ENCODE data around the gene EPB41L2.

The EPB41L2 gene

DNA sequence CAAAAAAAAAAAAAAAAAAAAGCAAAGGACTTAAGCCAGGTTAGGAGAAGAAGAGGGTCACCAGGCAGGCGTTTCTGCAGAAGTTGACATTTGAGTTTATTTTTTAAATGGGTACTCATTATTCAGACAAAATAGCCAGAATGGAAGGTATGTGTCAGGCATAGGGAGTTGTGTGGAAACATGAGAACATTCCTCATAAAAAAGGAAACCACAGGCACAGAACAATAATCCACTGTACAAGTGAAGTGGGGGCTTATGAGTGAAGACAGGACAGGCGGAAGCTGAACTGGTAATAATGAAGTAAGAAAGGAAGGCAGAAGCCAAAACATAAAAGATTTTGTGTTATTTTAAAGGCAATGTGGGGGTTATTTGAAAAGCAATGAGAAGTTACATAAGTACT, 104.6 kb downstream of the EPB41L2 start:
- no peak overlapping the region for H3K27ac ChIP-seq
- TF ChIP-seq ZFX (IDR thresholded peaks at IDR 0.05; ENCODE audit: borderline replicate concordance), result no peak
- TF ChIP-seq, protein P1, sequence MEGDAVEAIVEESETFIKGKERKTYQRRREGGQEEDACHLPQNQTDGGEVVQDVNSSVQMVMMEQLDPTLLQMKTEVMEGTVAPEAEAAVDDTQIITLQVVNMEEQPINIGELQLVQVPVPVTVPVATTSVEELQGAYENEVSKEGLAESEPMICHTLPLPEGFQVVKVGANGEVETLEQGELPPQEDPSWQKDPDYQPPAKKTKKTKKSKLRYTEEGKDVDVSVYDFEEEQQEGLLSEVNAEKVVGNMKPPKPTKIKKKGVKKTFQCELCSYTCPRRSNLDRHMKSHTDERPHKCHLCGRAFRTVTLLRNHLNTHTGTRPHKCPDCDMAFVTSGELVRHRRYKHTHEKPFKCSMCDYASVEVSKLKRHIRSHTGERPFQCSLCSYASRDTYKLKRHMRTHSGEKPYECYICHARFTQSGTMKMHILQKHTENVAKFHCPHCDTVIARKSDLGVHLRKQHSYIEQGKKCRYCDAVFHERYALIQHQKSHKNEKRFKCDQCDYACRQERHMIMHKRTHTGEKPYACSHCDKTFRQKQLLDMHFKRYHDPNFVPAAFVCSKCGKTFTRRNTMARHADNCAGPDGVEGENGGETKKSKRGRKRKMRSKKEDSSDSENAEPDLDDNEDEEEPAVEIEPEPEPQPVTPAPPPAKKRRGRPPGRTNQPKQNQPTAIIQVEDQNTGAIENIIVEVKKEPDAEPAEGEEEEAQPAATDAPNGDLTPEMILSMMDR (IDR thresholded peaks at IDR 0.05), result no peak

DNA sequence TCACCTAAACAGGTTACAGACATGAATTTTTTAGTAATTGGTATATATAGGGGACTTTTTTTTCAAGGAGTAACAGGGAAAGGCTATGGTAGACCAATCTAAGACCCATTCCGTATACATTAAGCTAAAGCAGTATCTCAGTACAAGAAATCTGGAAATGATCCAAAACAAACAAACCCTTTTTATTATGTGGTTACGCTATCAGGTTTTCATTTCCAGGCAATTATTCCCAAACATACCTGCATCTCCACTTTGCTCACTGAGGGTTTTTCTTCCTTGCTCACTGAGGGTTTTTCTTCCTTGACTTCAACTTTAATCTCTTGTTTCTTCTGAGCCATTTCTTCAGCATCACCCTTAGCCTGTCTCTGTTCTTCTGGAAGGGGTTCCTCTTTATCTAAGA, 107.3 kb downstream of the EPB41L2 start:
- H3K27ac ChIP-seq, result no peak overlapping the region
- no peak for TF ChIP-seq ZFX (IDR thresholded peaks at IDR 0.05; ENCODE audit: borderline replicate concordance)
- TF ChIP-seq, protein P1 (IDR thresholded peaks at IDR 0.05), result no peak

DNA sequence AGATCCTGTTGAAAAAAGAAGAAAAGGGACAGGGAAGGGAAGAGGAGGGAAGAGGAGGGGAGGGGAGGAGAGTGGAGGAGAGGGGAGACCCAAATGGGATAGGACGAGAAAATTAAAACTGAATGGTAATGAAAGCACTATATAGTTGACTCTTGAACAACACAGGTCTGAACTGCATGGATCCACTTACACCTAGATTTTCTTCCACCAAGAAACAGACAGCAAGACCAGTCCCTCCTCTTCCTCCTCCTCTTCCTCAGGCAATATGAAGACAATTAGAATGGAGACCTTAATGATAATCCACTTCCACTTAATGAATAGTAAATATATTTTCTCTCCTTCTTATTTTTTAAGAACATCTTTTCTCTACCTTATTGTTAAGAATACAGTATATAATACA, 113.5 kb downstream of the EPB41L2 start:
- TF ChIP-seq ZFX (IDR thresholded peaks at IDR 0.05; ENCODE audit: borderline replicate concordance), result no peak
- TF ChIP-seq, protein P1 (IDR thresholded peaks at IDR 0.05), result no peak
- H3K27ac ChIP-seq, result no peak overlapping the region

DNA sequence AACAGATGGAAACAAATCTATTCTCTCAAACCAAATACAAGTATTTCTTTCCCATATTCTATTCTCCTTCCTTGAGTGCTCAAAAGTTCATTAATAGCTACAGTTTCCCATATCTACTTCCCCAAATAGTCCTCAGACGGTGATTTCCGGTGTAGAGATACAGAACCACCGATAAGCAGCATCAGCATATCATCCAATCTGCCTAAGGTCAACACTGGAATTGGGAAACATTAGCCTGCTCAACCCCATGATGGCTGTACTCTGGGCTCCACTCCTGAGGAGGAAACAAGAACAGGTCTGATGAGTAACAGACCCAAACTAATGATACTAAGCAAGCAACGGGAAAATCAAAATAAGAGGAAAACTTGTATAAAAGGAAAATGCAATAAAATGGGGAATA, 115.6 kb downstream of the EPB41L2 start:
- no peak for TF ChIP-seq ZFX (IDR thresholded peaks at IDR 0.05; ENCODE audit: borderline replicate concordance)
- TF ChIP-seq, protein P1 (IDR thresholded peaks at IDR 0.05), result no peak
- no peak overlapping the region for H3K27ac ChIP-seq

DNA sequence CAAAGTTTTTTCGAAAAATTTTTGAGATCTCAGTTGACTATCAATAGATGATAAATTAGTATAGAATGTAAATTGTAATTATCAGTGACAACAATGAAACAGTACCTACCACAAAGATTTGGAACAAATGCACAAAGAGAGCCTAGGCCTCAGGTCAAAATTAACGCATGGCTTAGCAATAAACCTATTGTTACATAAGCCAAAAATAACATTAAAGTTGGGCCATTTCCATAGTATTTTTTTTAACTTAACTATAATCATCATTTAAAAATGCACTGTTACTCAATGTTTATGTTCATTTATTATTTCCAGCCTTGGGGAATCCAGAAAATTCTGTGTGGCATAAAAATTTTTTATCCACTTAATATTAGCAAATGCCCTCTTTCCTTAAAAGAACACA, 117.0 kb downstream of the EPB41L2 start:
- no peak overlapping the region for H3K27ac ChIP-seq
- TF ChIP-seq ZFX (IDR thresholded peaks at IDR 0.05; ENCODE audit: borderline replicate concordance), result no peak
- TF ChIP-seq, protein P1 (IDR thresholded peaks at IDR 0.05), result no peak

DNA sequence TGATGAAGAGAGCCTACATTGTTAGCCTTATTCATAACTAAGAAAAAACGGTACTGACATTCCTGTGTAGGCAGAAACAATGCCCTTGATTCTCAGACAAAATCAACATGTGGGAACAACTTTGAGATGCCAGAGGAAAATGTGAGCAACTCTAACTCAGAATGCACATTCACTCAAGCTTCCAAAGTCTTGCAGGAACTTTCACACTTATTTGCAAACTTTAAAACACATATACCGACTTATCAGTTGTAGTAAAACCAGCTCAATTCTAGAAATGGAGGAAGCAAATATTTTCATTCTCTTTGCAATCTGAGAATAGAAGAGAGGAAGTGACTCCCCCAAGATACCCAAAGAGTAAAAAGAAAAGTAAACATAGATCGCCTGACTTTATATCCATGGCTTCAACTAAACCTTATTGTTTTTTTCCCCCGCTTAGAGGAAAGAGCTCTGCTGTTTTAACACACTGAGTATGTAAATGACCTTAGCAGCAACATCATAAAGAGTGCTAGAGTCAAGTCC, 117.6 kb downstream of the EPB41L2 start:
- TF ChIP-seq, protein P1 (IDR thresholded peaks at IDR 0.05), result no peak
- no peak for TF ChIP-seq ZFX (IDR thresholded peaks at IDR 0.05; ENCODE audit: borderline replicate concordance)
- no peak overlapping the region for H3K27ac ChIP-seq

DNA sequence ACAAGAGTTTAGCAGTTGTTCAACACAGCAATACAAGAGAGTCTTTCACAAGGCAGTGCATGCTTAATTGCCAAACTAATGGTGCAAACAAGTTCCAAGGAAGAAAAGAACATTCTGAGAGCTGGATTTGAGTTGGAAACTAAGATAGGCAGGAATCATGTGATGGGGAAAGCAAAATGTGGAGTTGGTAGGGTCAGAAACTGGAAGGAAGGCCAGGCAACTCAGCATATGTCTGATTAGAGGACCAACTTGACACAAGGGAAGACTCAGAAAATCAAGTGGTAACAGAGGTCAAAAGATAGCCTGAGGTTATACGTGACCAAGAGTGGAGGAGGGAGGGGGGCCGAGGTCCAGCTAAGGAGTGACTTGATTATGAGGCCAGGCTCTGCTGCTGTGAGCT, 118.6 kb downstream of the EPB41L2 start:
- TF ChIP-seq, protein P1 (IDR thresholded peaks at IDR 0.05), result no peak
- TF ChIP-seq ZFX (IDR thresholded peaks at IDR 0.05; ENCODE audit: borderline replicate concordance), result no peak
- H3K27ac ChIP-seq, result no peak overlapping the region
